Endometrium (tissue), 2 donors: ENCODE results near the gene CCM2.

Source experiments
- FAIRE-seq: peaks from 2 replicates; lab custom pipeline; 2012; peaks lifted over from hg19 to GRCh38; lab: Jason Lieb, UNC
- donor health status: control.
- donor health status: control.

CCM2 gene

DNA sequence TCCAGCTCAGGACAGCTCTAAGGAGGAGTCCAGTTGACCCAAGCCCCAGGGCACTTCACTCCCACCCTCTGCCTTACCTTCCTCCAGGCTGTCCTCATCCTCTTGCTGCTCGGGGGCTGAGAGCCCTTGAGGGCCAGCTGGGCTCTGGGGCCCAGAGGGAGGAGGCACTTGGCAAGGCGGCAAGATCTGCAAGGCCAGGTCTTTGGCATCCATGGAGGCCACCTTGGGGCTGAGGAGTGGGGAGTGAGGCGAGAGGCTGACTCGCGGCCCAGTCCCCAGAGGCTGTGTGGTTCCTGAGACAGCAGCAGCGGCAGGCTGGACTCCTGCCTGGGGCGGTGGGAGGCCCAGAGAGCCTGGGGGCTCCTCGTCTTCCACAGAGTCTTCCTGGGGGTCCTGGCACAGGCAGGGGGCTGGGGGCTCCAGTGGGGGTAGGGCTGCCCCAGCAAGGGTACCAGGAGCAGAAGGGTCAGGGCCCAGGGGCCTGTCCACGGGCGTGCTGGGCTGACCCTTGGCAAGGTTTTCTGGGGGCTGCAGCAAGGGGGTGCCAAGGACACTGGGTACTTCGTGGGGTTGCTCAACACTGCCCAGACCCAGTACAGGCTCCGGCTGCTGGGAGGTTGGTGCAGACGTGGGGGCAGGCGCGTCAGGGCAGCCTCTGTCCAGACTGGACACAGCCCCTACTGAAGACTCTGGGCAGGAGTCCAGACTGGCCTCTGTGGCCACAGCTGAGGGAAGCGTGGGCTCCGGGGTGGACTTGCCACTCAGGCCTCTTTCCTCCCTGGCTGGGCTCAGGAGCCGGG, 82.2 kb downstream of the CCM2 start:
- FAIRE-seq, result no peak

DNA sequence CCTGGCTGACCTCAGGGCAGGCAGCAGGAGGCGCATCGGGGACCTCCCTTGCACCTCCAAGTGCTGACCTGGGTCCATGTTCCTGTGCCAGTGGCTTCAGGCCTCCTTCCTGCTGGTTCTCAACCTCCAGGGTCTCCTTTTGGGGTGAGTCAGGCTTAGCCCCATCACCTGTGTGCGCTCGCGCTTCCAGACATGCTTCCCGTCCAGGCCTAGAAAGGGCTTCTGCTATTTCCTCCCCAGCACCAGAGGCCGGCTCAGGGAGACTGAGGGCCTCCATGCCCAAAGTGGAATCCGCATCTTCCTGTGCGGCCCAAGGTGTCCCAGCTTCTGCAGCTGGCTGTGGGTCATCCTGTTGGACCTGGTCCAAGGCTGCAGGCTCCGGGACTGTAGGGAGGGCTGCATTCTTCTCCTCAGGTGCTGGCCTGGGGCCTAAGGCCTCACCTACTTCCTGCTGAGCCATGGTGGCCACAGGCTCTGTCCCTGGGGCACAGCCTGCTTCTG, 82.9 kb downstream of the CCM2 start:
- FAIRE-seq, result no peak

DNA sequence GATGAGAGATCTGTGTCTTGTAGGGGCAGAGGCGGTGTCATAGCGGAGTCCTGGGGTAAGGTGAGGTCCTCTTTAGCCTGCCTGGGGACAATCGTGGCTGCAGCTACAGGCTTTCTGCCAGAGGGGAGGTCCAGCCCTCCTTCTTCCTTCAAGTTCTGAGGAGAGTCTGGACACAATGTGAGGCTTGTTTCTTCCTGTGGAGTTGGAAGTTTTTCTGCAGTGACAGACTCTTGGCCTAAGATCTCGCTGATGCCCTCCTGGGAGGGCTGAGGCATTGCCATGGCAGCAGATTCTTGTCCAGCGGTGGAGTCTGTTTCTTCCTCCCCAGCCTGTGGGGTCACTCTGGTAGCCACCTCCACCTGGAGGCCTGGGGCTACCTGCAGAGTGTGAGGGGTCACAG, 84.3 kb downstream of the CCM2 start:
- FAIRE-seq, result no peak

DNA sequence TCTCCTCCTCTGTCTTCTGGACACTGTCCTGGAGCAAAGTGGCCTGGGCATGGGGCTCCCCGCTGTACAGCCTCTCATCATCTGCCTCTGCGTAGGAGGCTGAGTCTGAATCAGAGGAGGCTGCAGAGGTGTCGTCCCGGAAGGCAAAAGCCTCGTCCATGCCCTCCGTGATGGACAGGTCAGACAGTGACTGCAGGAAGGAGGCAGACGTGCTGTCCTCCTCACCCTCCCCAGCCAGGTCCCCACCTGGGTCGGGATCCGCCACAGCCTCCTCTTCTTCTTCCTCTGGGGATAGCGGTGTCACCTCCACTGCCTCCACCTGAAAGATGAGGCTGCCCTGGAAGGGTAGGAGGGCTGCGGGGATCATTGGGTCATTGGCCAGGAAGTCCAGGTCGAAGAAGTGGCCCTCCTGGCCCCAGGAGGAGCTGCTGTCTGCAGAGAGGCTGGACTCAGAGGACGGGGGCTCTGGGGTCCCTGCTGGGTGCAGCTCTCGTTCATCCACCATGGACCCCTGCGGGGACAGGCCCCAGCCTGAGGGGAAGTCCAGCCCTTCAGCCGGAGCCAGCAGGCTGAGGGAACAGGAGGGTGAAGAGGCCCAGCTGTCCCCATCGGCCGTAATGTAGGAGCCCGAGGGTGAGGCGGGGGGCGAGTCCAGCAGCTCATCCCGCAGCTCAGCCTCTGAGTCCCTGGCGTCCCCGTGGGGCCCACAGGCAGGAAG, 85.1 kb downstream of the CCM2 start:
- no peak for FAIRE-seq

DNA sequence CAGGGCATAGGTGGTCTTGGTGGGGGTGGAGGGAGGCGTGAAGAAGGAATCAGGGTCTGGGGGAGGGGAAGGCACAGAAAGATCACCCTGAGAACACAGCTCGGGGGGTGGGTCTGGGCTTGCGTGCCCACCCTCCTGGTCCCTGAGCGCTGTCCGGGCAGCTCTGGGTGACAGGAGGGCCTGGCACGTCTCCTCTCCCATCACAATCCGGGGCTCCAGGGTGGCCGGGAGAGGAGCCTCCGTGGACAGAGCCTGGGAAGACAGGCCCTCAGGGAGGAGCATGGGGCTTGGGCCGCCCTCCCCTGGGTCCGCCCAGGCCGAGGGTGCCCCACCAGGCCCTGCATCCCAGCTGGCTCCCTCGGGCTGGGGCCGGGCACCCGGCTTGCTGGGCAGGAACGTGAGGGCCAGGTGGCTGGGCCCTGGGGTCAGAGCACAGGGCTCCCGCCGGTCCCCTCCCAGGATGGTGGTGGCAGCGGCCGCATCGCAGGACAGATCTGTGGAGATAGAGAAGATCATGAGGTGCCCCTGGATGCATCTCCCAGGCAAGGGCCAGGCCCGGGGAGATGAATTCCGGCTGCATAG, 85.7 kb downstream of the CCM2 start:
- FAIRE-seq, result no peak

DNA sequence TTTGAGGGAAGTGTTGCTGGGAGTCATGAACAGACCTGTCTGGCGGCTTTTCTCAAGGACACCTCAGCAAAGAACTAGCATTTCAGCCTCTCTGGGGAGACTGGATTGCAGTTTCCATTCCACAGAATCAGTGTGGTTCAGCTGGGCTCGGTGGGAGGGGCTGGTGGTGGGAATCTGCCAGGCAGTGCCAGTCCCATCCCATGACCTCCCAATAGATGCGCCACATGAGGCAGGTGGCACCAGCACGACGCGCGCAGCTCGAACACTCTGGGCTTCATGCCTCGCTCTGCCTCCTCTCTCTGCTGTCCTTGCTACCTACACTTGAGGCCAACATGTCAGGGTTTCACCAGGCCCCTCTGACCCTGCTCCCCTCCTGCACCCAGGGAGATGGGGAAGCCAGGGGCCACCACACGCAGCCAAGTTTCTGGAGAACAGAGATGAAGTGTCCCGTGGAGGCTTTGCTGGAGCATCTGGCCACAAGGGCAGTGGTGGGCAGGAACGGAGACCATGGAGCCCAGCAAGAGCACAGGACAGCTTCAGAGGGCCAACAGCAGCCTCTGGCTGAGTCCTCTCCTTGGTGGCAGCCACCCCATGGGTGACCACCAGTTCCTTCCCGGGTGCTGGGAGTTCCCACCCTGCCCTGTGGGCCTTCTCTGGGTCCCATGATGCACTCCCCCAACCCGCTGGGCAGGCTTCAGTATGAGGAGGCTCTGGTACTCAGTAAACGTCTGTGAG, 86.5 kb downstream of the CCM2 start:
- no peak for FAIRE-seq

DNA sequence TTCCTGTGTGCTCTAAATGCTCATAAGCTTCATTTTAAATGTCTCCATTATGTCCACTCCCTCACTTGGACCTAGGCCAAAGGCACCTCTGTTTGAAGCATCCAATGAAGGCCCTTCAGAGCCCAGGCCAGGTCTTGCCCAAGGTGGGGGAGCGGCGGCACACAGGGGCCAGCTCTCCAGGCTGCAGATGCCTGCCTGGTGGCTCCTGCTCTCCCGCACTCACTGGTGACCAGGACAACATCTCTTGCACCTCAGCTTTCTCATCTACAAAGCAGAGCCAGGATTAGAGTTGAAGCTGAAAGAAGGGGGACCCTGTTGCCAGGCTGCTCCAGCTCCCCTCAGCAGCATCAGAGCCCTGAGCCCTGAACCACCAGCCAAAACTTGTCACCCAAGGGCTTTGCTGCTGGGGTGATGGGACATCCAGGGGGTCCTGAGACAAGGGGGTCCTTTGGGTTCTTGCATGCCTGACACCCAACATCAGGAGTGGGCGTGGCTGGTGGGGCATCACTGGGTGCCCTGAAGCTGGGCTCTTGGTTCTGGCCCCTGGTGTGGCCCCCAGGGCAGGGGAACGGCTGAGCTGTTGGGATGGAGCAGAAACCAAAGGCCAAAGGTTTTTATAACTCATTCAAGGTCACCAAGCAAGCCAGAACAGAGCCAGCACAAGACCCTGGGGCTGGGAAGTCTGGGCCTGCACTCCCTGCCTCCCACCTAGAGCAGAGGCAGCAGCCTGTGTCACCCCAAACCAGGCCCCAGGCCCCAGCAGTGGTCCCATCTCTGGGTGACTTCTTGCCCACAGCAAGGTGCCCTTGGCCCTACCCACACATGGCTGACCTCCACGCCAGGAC, 87.5 kb downstream of the CCM2 start:
- no peak for FAIRE-seq

DNA sequence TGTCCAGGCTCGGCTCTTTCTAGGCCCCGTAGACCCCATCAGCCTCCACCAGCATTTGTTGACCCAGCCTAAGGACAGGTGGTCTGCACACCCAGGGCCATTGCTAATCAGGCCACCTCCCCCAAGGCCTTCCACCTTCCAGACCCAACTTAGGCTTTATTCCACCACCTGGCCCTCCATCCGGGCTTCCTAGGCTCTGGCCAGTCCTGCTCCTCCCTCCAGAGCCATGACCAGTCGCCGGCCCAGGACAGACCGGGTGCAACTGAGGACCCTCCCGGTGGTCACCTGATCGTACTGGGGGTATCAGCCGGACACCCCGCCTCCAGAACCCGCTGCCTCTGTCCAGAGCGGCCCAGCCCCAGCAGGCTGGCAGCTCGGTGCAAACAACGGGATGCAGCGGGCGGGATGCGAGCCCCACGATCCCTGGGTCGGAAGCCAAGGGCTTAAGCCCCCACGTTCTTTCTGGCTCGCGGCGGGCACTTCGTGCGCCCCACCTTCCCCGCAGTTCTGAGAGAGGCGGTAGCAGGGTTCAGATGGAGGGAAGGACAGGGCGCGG, 88.2 kb downstream of the CCM2 start:
- FAIRE-seq, result no peak

DNA sequence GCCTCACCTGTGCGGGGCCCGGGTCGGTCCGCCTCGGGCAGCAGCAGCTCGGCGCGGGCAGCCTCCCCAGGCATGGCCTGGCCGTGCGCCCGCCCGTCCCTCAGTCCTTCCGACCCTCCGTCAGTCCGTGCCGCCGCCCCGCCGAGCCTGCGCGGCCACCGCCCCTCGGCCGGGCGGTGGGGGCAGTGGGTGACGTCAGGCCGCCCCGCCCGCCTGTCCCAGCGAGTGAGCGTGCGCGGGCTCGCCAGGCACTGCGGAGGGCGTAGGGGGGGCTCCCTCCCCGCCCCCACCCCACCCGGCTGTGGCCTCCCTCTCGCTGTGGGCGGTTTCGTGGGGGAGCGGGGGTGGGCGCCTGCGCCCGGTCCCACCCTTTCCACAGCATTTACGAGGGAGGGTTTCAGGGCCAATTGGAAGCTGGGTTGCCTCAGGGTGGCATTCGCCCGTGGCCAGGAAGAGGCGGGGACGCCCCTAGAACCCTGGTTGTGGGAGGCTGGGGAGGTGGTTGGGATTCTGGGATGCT, 88.9 kb downstream of the CCM2 start, which contains the start of gene NACAD:
Gene NACAD, minus strand, starts transcription at position 149 of the 520 bp plus-strand sequence. Its CDS starts 75 bp downstream, at position 74.
- FAIRE-seq, result no peak

DNA sequence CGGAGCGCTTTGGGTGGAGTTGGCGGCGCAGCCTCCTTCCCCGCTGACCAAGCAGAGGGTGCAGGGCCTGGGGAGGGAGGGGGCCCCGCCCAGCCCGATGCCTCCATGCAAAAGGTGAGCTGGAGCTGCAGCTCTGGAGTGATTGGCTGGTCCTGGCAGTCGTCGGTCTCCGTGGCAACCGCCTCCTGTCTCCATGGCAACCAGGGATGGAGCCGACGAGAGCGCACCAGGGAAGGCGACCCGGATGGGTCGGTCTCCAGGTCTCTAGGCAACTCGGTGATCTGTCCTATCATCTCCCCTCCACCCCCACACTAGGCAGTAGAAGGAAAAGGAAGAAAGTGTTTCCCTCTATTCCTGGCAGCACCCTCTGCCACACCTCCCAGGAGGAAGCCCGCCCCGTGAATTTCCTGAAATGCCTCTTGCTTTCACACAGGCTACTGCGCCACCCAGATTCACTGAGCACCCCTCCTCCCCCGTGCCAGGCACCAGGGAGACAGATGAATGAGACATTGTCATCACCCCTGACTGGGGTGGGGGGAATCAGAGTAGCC, 89.4 kb downstream of the CCM2 start:
- no peak for FAIRE-seq

DNA sequence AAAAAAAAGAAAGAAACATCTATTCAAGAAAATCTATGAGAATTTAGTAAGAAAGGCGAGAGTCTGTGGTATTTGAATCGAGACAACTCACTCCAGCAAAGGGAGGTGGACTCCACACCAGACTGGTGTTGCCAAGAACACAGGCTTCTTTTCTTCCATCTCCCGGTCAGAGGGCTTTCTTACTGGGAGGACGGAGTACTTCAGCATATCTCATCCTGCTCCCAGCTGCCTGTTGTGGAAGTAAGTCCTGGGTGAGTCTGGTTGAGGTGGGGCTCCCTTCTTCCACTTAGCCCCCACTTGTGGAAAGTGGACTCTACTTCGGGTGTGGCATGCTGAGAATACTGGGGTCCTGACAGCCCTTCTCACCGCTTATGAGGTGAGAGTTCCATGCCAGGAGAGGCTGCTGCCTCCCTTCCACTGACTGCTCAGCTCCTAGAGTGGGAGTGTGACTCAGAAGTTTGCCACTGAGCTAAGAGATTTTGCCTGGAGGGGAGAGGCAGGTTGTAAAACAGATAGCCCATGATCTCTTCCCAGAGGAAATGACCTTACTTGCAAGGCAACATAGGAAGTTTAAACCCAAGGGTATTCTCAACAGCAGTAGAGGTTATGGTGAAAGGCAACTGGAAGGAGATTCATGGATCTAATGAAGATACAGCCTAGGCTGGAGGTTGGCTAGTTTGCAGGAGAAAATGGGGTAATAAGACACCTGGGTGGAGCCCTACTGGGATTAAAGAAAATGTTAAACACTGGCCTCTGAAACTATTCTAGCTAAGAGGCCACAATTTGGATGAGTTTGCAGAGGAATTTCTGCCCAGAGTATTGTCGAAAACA, 92.3 kb downstream of the CCM2 start:
- FAIRE-seq, result no peak

DNA sequence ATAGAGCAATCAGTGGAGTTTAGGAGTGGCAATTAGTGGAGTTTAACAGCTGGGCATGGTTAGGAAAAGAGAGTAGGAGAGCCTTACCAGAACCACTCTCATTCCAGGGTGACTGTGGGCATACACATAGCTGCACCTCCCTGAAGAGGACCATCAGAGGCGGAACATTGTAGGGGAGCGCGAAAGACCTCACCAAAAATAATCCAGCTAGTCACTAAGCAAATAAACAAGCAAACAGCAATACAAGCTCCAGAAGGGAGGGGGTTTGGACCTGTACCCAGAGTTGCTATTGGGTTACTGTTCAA, 92.9 kb downstream of the CCM2 start:
- no peak for FAIRE-seq

DNA sequence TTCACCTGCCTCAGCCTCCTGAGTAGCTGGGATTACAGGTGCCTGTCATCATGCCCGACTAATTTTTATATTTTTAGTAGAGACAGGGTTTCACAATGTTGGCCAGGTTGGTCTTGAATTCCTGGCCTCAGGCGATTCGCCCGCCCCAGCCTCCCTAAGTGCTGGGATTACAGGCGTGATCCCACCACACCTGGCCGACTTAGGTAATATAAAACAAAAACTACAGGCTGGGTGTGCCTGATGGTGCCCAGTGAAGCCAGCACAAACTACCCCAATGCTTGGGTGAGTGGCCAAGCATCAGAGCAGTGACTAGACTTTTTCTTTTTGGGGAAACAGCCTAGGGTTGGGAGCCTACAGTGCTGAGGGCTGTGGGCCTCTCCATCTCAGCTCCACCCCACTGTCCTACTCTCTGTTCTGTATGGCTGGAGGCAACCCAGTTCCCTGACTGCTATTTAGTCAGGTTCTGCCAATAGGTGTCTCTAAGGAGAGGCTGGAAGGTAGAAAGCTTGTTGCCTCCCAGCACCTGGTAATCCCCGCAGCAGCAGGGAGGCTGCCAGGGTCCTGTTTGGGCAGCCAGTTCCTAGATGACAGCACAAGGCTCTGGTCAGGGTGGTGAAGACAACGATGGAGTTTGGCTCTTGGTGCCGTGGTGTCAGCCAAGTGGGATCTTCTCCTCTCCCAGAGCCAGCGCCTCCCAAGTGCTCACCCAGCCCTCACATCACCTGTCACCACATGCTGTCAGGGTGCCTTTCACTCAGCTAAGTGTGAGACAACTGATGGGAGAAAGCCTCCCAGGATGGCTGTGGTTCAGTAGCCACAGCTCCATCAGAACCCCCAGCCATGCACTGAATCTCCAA, 99.2 kb downstream of the CCM2 start:
- no peak for FAIRE-seq

DNA sequence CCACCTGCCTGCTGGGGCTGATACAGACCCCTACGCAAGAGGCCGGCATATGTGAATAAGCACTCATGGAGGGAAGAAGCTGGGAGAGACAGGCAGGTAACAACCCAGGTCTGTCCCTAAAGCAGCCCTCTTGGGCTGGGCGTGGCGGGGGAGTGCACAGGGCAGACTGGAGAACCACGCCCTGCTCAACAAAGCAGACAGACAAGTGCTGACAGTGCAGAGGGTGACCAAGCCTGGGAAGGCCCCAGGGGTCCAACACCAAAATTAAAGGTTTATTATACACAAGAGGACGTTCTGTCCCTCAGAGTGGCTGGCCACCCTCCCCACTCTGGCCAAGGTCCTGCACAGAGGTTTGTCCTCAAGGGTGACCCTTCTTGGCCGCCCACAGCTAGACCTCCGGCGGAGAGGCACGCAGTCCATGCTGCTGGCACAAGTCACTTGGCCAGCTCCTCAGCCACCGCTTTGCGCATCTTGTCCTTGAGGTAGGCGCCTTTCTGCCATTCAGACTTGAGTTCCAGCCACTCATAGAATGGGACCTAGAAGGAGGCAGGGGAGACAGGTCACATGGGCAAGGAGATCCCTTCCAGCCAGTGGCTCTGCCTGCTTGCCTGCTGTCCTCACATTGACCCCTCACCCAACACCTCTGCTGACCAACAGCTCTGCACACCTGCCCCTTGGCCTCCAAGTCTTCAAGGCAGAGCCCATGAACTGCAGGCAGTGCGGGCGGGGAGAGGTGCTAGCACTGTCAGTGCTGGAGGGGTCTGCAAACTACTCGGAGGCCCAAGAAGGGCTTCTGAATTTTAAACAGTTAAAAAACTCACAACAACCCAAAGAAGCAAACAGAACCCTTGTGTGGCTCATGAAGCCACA, 100.1 kb downstream of the CCM2 start:
- FAIRE-seq, result no peak

DNA sequence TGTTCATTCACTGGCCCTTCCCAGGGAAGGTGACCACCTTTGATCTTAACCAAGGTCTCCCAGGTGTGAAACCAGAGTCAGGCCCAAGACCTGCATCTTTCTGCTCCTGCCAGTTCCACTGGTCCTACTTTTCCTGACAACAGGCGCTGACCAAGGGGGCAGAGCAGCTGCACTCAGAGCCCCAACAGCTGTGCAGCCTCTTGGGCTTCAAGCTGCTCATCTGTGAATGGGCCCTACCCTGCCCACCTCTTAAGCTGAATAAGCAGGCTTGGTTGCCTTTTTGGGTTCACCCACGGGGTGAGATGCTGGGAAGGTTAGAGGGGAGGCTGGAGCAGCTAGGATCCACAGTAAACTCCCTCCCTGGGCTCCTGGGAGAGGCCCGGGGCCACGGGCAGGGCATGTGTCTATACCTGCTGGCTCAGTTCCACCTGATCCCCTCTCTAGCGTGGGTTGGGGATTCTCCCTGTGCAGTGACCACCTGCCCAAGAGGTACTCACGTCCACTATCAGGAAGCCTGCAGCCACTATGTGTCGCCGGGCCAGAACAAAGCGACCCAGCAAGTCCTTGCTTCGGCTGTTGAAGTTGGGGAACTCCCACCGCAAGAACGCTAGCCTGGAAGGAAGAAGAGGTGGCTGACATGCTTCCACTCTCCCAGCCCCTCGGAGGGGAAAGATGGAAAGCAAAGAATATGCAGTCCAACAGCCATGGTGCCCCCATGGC, 100.9 kb downstream of the CCM2 start:
- FAIRE-seq, result no peak

DNA sequence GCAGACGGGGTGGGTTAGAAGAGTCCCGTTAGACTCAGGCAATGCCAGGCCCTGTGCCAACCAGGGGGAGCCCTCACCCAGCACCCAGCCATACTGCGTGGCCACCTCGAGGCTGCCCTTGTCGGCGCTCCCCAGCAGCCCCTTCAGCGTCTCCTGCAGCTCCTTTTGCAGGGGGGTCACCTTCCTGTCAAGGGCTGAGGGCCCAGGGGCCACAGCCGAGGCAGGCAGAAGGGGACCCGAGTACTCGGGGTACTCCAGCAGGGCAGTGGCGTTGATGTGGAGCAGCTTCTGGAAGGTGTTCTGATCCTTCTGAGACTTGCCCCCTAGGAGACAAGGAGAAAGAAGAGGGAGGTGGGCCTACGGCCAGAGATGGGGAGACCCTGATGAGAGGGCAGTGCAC, 101.7 kb downstream of the CCM2 start:
- FAIRE-seq, result no peak
